B cell (primary cell): ENCODE data around the gene PCDHGB1. TPM values are rescaled to one million over a fixed set of nuclear protein-coding genes. Genes with fewer than 3 reads are reported as not detected.
"Not testable (repeated sequence)": the region's sequence is repeated elsewhere in the genome, so short reads cannot be mapped to it uniquely, and the experiment has no call there.

Source experiments
- ATAC-seq: fragments of 200-7000 bp; cut with Tn5 transposase; one replicate; pipeline ENCODE4 v1.10.0; 2021; ENCODE audit warnings: low read depth, mild to moderate bottlenecking, moderate number of reproducible peaks, moderate library complexity
- CTCF ChIA-PET: fragments of 350-600 bp; sonication (Branson Sonifier 250); formaldehyde crosslinking; loops from one replicate; lab custom pipeline; 2021; ENCODE audit warnings: antibody characterized with exemption, inconsistent platforms; lab: Charles Lee
- POLR2A ChIA-PET: fragments of 350-600 bp; sonication (Branson Sonifier 250); formaldehyde crosslinking; loops from one replicate; lab custom pipeline; 2021; ENCODE audit warnings: antibody characterized with exemption; lab: Charles Lee
- DNase-seq: peaks from one replicate; pipeline ENCODE4 v3.0.0; 2013
- H2AFZ ChIP-seq: 2 replicates; pipeline ENCODE4 v1.6.1; 2012; ENCODE audit warnings: mild to moderate bottlenecking, low read depth, low read length; ENCODE audit not compliant: insufficient read depth, poor library complexity, severe bottlenecking
- H3K27ac ChIP-seq, 2 donors: 1 replicate in 1 of 2; 2 replicates in 1 of 2; pipeline ENCODE4 v1.5.1; 2012 to 2013; ENCODE audit warnings: low read length in 2 of 2, mild to moderate bottlenecking in 2 of 2, moderate library complexity in 1 of 2
- H3K27me3 ChIP-seq, 4 experiments: fragments of 200-600 bp in 1 of 4; sonication (generic) in 1 of 4; replicated peaks in 1 of 4; 1 replicate in 2 of 4; 2 replicates in 2 of 4; pipeline versions ENCODE4 v1.6.1 to v1.7.0; 2013 to 2016; ENCODE audit warnings: low read length in 3 of 4, mild to moderate bottlenecking in 2 of 4, mixed read lengths in 1 of 4, moderate library complexity in 1 of 4; ENCODE audit not compliant: insufficient read depth in 4 of 4, control insufficient read depth in 3 of 4; ENCODE audit errors: control extremely low read depth in 1 of 4
- H3K36me3 ChIP-seq, 2 experiments: replicated peaks in 1 of 2; 1 replicate in 1 of 2; 2 replicates in 1 of 2; pipeline versions ENCODE4 v1.6.1 to v1.7.1; 2013; ENCODE audit warnings: low read length in 1 of 2; ENCODE audit not compliant: insufficient read depth in 2 of 2, control insufficient read depth in 1 of 2; ENCODE audit errors: control extremely low read depth in 1 of 2, extremely low read depth in 1 of 2
- H3K4me1 ChIP-seq, 2 donors: fragments of 200-600 bp in 1 of 2; sonication (generic) in 1 of 2; 1 replicate in 1 of 2; 2 replicates in 1 of 2; pipeline versions ENCODE4 v1.5.1 to v1.6.1; 2013 to 2017; ENCODE audit warnings: low read length in 2 of 2; ENCODE audit not compliant: control insufficient read depth in 2 of 2, insufficient read depth in 2 of 2
- H3K4me2 ChIP-seq: replicated peaks from 2 replicates; pipeline ENCODE3; 2012; ENCODE audit warnings: mild to moderate bottlenecking, low read depth, low read length; ENCODE audit not compliant: poor library complexity, severe bottlenecking
- H3K4me3 ChIP-seq, 5 experiments: fragments of 200-600 bp in 1 of 5; sonication (generic) in 1 of 5; 1 replicate in 3 of 5; 2 replicates in 2 of 5; pipeline versions ENCODE4 v1.5.1 to v1.7.0; 2011 to 2016; ENCODE audit warnings: low read length in 4 of 5, mild to moderate bottlenecking in 4 of 5, low read depth in 2 of 5, control low read depth in 1 of 5, moderate library complexity in 1 of 5; ENCODE audit not compliant: insufficient read depth in 1 of 5; ENCODE audit errors: control extremely low read depth in 1 of 5, extremely low read depth in 1 of 5
- H3K79me2 ChIP-seq: fragments of 200-600 bp; sonication (generic); one replicate; pipeline ENCODE4 v1.6.0; 2016; ENCODE audit warnings: low read length; ENCODE audit not compliant: control insufficient read depth, insufficient read depth
- H3K9ac ChIP-seq: fragments of 200-600 bp; sonication (generic); 2 replicates; pipeline ENCODE4 v1.6.1; 2017; ENCODE audit warnings: mild to moderate bottlenecking, low read length, moderate library complexity
- H3K9me3 ChIP-seq, 3 donors: one replicate each; pipeline versions ENCODE4 v1.6.1 to v1.7.1; 2013; ENCODE audit warnings: low read length in 2 of 3; ENCODE audit not compliant: control insufficient read depth in 2 of 3, insufficient read depth in 1 of 3; ENCODE audit errors: control extremely low read depth in 1 of 3
- H4K20me1 ChIP-seq: 2 replicates; pipeline ENCODE4 v1.6.0; 2012; ENCODE audit warnings: mild to moderate bottlenecking, low read length; ENCODE audit not compliant: insufficient read depth, control insufficient read depth, poor library complexity, severe bottlenecking
- H3K27ac Mint-ChIP-seq: one replicate; pipeline ENCODE4 v1.8.0; 2021; ENCODE audit warnings: mixed read lengths
- H3K27me3 Mint-ChIP-seq: one replicate; pipeline ENCODE4 v1.8.0; 2021; ENCODE audit warnings: mixed read lengths
- H3K4me1 Mint-ChIP-seq: one replicate; pipeline ENCODE4 v1.8.0; 2021; ENCODE audit warnings: mixed read lengths
- H3K4me3 Mint-ChIP-seq: one replicate; pipeline ENCODE4 v1.8.0; 2021; ENCODE audit warnings: mixed read lengths
- H3K9me3 Mint-ChIP-seq: one replicate; pipeline ENCODE4 v1.8.0; 2022; ENCODE audit warnings: mixed read lengths; ENCODE audit not compliant: insufficient read depth
- CTCF ChIP-seq: fragments of 200-600 bp; IDR thresholded peaks from one replicate; pipeline ENCODE4 v1.8.0; 2022; ENCODE audit warnings: antibody characterized with exemption, mild to moderate bottlenecking
- EZH2 ChIP-seq: IDR thresholded peaks from 2 replicates; pipeline ENCODE4 v1.6.1; 2012; ENCODE audit warnings: borderline replicate concordance, low read depth, mild to moderate bottlenecking, moderate library complexity, low read length; ENCODE audit not compliant: insufficient read depth, poor library complexity, severe bottlenecking
- WGBS: methylation state at CpG from one replicate; pipeline ENCODE4 v1.1.5; 2013; ENCODE audit warnings: missing lambda C conversion rate; ENCODE audit not compliant: insufficient coverage; 5-methylcytosine and 5-hydroxymethylcytosine counted together
- intact Hi-C: fragments of 100-400 bp; cut with micrococcal nuclease; formaldehyde crosslinking; loops from one replicate; pipeline ENCODE4 v1.10.0; 2022
- polyA plus RNA-seq: library from polyadenylated mRNA; depleted of rRNA; stranded (reverse); fragments of >200 nt; gene quantifications from 2 replicates; pipeline ENCODE4 v1.2.3, GENCODE V29; 2012
- total RNA-seq, 2 donors: library from RNA; stranded (reverse); fragments of 120-200 nt in 1 of 2; gene quantifications; 1 replicate in 1 of 2; 2 replicates in 1 of 2; pipeline versions ENCODE4 v1.2.3 to v1.2.4, GENCODE V29; 2013 to 2022

The PCDHGB1 gene
- total and polyA plus RNA-seq, 2 donors (not counting 1 experiment from before 2014, with no cell fraction given): 0.10 to 0.69 TPM

GRCh38 chr5:141393267-141393666 lies 43.4 kb downstream of the PCDHGB1 start:
- POLR2A ChIA-PET: interaction anchor here (0.7 kb wide), 1 partner anchor 45 kb away, joined by 3 read pairs; no protein-coding TSS in a partner anchor
- CTCF ChIA-PET: interaction anchor here (3.1 kb wide), 1 partner anchor 171 kb away, joined by 13 read pairs; no protein-coding TSS in a partner anchor

GRCh38 chr5:141394401-141395187 lies 44.7 kb downstream of the PCDHGB1 start:
- H3K27ac ChIP-seq, H3K36me3 ChIP-seq, POLR2A ChIA-PET, DNase-seq, H3K4me1 ChIP-seq, H3K4me2 ChIP-seq, H3K4me3 ChIP-seq, H3K27ac Mint-ChIP-seq, ATAC-seq, intact Hi-C loops, H3K9ac ChIP-seq, H3K4me3 Mint-ChIP-seq, H3K4me1 Mint-ChIP-seq, H3K79me2 ChIP-seq, H4K20me1 ChIP-seq, H2AFZ ChIP-seq: not testable (repeated sequence)
- Histone ChIP-seq H3K9me3 (peaks cover 0 to 54% (median 37%) of the 10 kb centered on the region in 3 donors), H3K27me3 (peaks cover 0 to 62% (median 38%) of the 10 kb centered on the region in 4 experiments)
- CTCF ChIA-PET: interaction anchor here (1.5 kb wide), 1 partner anchor 169 kb away, joined by 5 read pairs; no protein-coding TSS in a partner anchor
- WGBS: 49% methylated on average over 22 of the region's 53 CpGs
- Mint-ChIP-seq H3K9me3 (peaks cover 13% of the 10 kb centered on the region), H3K27me3 (peaks cover 56% of the 10 kb centered on the region)

More at GRCh38 chr5:141393267-141393666, 43.4 kb downstream of the PCDHGB1 start:
- Mint-ChIP-seq H3K4me3 (no peak overlapping the region), H3K9me3 (peaks cover 12% of the 10 kb centered on the region), H3K4me1 (no peaks in the 10 kb centered on the region), H3K27ac (no peak overlapping the region), H3K27me3 (peaks cover 58% of the 10 kb centered on the region)
- Histone ChIP-seq H3K79me2 (no peaks in the 10 kb centered on the region), H3K4me2 (no peak overlapping the region), H3K27me3 (peaks cover 0 to 60% (median 38%) of the 10 kb centered on the region in 4 experiments), H3K4me3 (no peak overlapping the region), H2AFZ (no peak overlapping the region), H3K4me1 (no peaks in the 10 kb centered on the region), H3K36me3 (no peaks in the 10 kb centered on the region), H3K9ac (no peak overlapping the region), H4K20me1 (no peaks in the 10 kb centered on the region), H3K9me3 (peaks cover under 1 to 54% (median 26%) of the 10 kb centered on the region in 3 donors), H3K27ac (no peak overlapping the region)
- intact Hi-C loops: no loop called here
- DNase-seq: no peak
- TF ChIP-seq EZH2: no peak
- no peak for TF ChIP-seq CTCF
- no peak for ATAC-seq
- 41% methylated on average over 13 of the region's 21 CpGs for WGBS
